HEK293 (cell line): Measurements from ENCODE around the gene DCST2.

Source experiments
- EGR2 ChIP-seq: fragments of 450-650 bp; formaldehyde crosslinking; IDR thresholded peaks from 2 replicates; pipeline ENCODE4 v1.5.1; 2016; ENCODE audit warnings: low read depth, missing biosample characterization, missing genetic modification characterization
- GLI2 ChIP-seq: fragments of 450-650 bp; formaldehyde crosslinking; IDR thresholded peaks from 2 replicates; pipeline ENCODE4; 2017; ENCODE audit warnings: missing biosample characterization, missing genetic modification characterization, low read depth, borderline replicate concordance
- KLF1 ChIP-seq: fragments of 450-650 bp; formaldehyde crosslinking; IDR thresholded peaks from 2 replicates; pipeline ENCODE4 v1.5.1; 2016; ENCODE audit warnings: missing biosample characterization, missing genetic modification characterization
- REPIN1 ChIP-seq: fragments of 450-650 bp; formaldehyde crosslinking; IDR thresholded peaks from 2 replicates; pipeline ENCODE4 v1.5.1; 2017; ENCODE audit warnings: missing biosample characterization, missing genetic modification characterization, low read depth
- SCRT2 ChIP-seq: fragments of 450-650 bp; formaldehyde crosslinking; IDR thresholded peaks from 2 replicates; pipeline ENCODE4 v1.5.1; 2016; ENCODE audit warnings: missing biosample characterization, missing genetic modification characterization
- ZBTB20 ChIP-seq: fragments of 450-650 bp; formaldehyde crosslinking; IDR thresholded peaks from 2 replicates; pipeline ENCODE4 v1.5.1; 2016; ENCODE audit warnings: missing biosample characterization, missing genetic modification characterization
- ZNF114 ChIP-seq: fragments of 450-650 bp; formaldehyde crosslinking; IDR thresholded peaks from 2 replicates; pipeline ENCODE4 v1.5.0; 2017; ENCODE audit warnings: missing biosample characterization, missing genetic modification characterization
- ZNF169 ChIP-seq: fragments of 450-650 bp; formaldehyde crosslinking; IDR thresholded peaks from 2 replicates; pipeline ENCODE4 v1.5.1; 2016; ENCODE audit warnings: missing biosample characterization, missing genetic modification characterization
- ZNF214 ChIP-seq: fragments of 450-650 bp; formaldehyde crosslinking; IDR thresholded peaks from 2 replicates; pipeline ENCODE4 v1.5.1; 2017; ENCODE audit warnings: missing biosample characterization, mild to moderate bottlenecking, missing genetic modification characterization, borderline replicate concordance
- ZNF335 ChIP-seq: fragments of 450-650 bp; formaldehyde crosslinking; conservative IDR thresholded peaks from 2 replicates; pipeline ENCODE4 v1.5.1; 2016; ENCODE audit warnings: missing biosample characterization, missing genetic modification characterization
- ZNF366 ChIP-seq: fragments of 450-650 bp; formaldehyde crosslinking; conservative IDR thresholded peaks from 2 replicates; pipeline ENCODE4 v1.5.1; 2016; ENCODE audit warnings: missing biosample characterization, missing genetic modification characterization
- ZNF394 ChIP-seq: fragments of 450-650 bp; formaldehyde crosslinking; IDR thresholded peaks from 2 replicates; pipeline ENCODE4 v1.5.1; 2016; ENCODE audit warnings: missing biosample characterization, missing genetic modification characterization, mild to moderate bottlenecking, moderate library complexity, borderline replicate concordance
- ZNF473 ChIP-seq: fragments of 450-650 bp; formaldehyde crosslinking; IDR thresholded peaks from 2 replicates; pipeline ENCODE4 v1.5.1; 2017; ENCODE audit warnings: missing biosample characterization, missing genetic modification characterization
- ZNF529 ChIP-seq: fragments of 450-650 bp; formaldehyde crosslinking; IDR thresholded peaks from 2 replicates; pipeline ENCODE4 v1.5.1; 2017; ENCODE audit warnings: missing genetic modification characterization, missing biosample characterization; ENCODE audit not compliant: insufficient replicate concordance
- ZNF544 ChIP-seq: fragments of 450-650 bp; formaldehyde crosslinking; IDR thresholded peaks from 2 replicates; pipeline ENCODE4 v1.5.0; 2017; ENCODE audit warnings: missing biosample characterization, missing genetic modification characterization
- ZNF548 ChIP-seq: fragments of 450-650 bp; formaldehyde crosslinking; IDR thresholded peaks from 2 replicates; pipeline ENCODE4 v1.5.1; 2016; ENCODE audit warnings: missing biosample characterization, missing genetic modification characterization
- ZNF571 ChIP-seq: fragments of 450-650 bp; formaldehyde crosslinking; IDR thresholded peaks from 2 replicates; pipeline ENCODE4 v1.5.0; 2017; ENCODE audit warnings: missing biosample characterization, missing genetic modification characterization
- ZNF596 ChIP-seq: fragments of 450-650 bp; IDR thresholded peaks from 2 replicates; pipeline ENCODE4 v1.5.0; 2018; ENCODE audit warnings: missing biosample characterization, mild to moderate bottlenecking, missing genetic modification characterization, moderate library complexity
- ZNF629 ChIP-seq: fragments of 450-650 bp; formaldehyde crosslinking; IDR thresholded peaks from 2 replicates; pipeline ENCODE4 v1.5.1; 2017; ENCODE audit warnings: missing biosample characterization, missing genetic modification characterization
- ZNF76 ChIP-seq: fragments of 450-650 bp; formaldehyde crosslinking; IDR thresholded peaks from 2 replicates; pipeline ENCODE4; 2016; ENCODE audit warnings: low read depth, missing biosample characterization, missing genetic modification characterization, borderline replicate concordance
- ZNF791 ChIP-seq: fragments of 450-650 bp; formaldehyde crosslinking; IDR thresholded peaks from 2 replicates; pipeline ENCODE4 v1.5.1; 2016; ENCODE audit warnings: missing biosample characterization, missing genetic modification characterization
- ZNF830 ChIP-seq: fragments of 450-650 bp; IDR thresholded peaks from 2 replicates; pipeline ENCODE4 v1.5.0; 2018; ENCODE audit warnings: missing biosample characterization, missing genetic modification characterization, low read depth, mild to moderate bottlenecking, moderate library complexity
- ZNF837 ChIP-seq: fragments of 450-650 bp; formaldehyde crosslinking; IDR thresholded peaks from 2 replicates; pipeline ENCODE4 v1.5.1; 2016; ENCODE audit warnings: missing biosample characterization, missing genetic modification characterization
- ZXDB ChIP-seq: fragments of 450-650 bp; formaldehyde crosslinking; IDR thresholded peaks from 2 replicates; pipeline ENCODE4 v1.5.1; 2016; ENCODE audit warnings: missing biosample characterization, missing genetic modification characterization
- TF ChIP-seq, protein P1 (sequence below): fragments of 450-650 bp; formaldehyde crosslinking; IDR thresholded peaks from 2 replicates; pipeline ENCODE4 v1.5.1; 2016; ENCODE audit warnings: missing biosample characterization, missing genetic modification characterization
- TF ChIP-seq, protein P2 (sequence below): fragments of 450-650 bp; formaldehyde crosslinking; conservative IDR thresholded peaks from 2 replicates; pipeline ENCODE4 v1.5.1; 2016; ENCODE audit warnings: low read depth, missing biosample characterization, missing genetic modification characterization
- TF ChIP-seq, protein P3 (sequence below): fragments of 450-650 bp; formaldehyde crosslinking; IDR thresholded peaks from 2 replicates; pipeline ENCODE4 v1.5.1; 2016; ENCODE audit warnings: missing biosample characterization, missing genetic modification characterization
- TF ChIP-seq, protein P4 (sequence below): fragments of 450-650 bp; formaldehyde crosslinking; IDR thresholded peaks from 2 replicates; pipeline ENCODE4 v1.5.1; 2017; ENCODE audit warnings: missing biosample characterization, missing genetic modification characterization
- TF ChIP-seq, protein P5 (sequence below): fragments of 450-650 bp; IDR thresholded peaks from 2 replicates; pipeline ENCODE4 v1.5.1; 2018; ENCODE audit warnings: missing biosample characterization, mild to moderate bottlenecking, missing genetic modification characterization

DCST2 gene

DNA sequence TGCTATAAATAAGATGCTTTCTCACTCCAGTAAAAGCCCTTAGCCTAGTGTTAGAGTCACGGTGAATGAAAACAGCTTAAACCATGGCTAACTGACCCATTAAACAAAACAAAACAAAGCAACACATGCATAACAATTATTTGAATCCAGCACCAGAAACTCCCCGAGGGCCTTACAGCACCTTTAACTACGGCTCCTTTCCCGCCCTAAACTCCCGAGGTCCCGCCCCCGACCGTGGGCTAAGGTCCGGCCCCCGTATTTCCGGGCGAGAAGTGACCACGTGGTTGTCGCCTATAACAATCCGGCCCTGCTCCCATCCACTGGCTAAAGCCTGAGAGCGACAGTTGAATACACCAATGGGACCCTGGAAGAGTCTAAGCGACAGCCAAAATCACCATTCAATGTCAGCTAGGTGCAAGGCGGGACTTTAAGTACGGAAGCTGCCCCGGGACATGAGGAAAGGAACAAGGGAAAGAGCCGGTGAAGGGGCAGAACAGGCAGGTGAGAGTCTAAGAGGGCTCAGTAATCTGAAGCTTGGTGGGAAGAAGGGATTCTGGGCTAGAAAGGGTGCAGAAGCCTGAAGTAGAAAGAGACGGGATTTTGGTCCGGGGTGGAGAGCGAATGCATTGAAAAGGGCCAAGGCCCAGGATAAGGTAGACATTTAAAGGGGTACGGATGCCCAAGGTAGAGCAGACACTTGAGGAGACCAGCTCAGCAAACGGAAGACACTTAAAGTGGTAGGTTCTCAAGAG is 50.5 kb downstream of the DCST2 start, which contains the start of gene FLAD1 (continued):
- TF ChIP-seq ZNF335 (peak; percentile 86), ZNF629 (peak; percentile 63), ZNF837 (tag by site-specific recombination) (no peak), ZNF571 (tag by site-specific recombination) (no peak), ZNF473 (tag by site-specific recombination) (no peak), REPIN1 (no peak), ZNF214 (tag by site-specific recombination) (no peak), ZNF76 (tag by site-specific recombination) (peak; percentile 86), ZNF548 (tag by site-specific recombination) (no peak), ZNF366 (tag by site-specific recombination) (peak; percentile 98), ZXDB (tag by site-specific recombination) (peak; percentile 93), ZBTB20 (tag by site-specific recombination) (peak; percentile 31; the same call in 1 of the 2 replicates), ZNF394 (tag by site-specific recombination) (peak; percentile 28; the same call in 1 of the 2 replicates), ZNF114 (no peak), ZNF169 (tag by site-specific recombination) (no peak), ZNF544 (tag by site-specific recombination) (no peak), ZNF529 (tag by site-specific recombination) (no peak), ZNF596 (tag by site-specific recombination) (no peak), EGR2 (tag by site-specific recombination) (peak; percentile 84), GLI2 (tag by site-specific recombination) (no peak), ZNF791 (tag by site-specific recombination) (no peak), ZNF830 (no peak), SCRT2 (tag by site-specific recombination) (peak; percentile 50), KLF1 (tag by site-specific recombination) (peak; percentile 36; the same call in 1 of the 2 replicates)
- TF ChIP-seq, protein P1, sequence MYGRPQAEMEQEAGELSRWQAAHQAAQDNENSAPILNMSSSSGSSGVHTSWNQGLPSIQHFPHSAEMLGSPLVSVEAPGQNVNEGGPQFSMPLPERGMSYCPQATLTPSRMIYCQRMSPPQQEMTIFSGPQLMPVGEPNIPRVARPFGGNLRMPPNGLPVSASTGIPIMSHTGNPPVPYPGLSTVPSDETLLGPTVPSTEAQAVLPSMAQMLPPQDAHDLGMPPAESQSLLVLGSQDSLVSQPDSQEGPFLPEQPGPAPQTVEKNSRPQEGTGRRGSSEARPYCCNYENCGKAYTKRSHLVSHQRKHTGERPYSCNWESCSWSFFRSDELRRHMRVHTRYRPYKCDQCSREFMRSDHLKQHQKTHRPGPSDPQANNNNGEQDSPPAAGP (tag by site-specific recombination): peak; percentile 20; the same call in 1 of the 2 replicates
- TF ChIP-seq, protein P2, sequence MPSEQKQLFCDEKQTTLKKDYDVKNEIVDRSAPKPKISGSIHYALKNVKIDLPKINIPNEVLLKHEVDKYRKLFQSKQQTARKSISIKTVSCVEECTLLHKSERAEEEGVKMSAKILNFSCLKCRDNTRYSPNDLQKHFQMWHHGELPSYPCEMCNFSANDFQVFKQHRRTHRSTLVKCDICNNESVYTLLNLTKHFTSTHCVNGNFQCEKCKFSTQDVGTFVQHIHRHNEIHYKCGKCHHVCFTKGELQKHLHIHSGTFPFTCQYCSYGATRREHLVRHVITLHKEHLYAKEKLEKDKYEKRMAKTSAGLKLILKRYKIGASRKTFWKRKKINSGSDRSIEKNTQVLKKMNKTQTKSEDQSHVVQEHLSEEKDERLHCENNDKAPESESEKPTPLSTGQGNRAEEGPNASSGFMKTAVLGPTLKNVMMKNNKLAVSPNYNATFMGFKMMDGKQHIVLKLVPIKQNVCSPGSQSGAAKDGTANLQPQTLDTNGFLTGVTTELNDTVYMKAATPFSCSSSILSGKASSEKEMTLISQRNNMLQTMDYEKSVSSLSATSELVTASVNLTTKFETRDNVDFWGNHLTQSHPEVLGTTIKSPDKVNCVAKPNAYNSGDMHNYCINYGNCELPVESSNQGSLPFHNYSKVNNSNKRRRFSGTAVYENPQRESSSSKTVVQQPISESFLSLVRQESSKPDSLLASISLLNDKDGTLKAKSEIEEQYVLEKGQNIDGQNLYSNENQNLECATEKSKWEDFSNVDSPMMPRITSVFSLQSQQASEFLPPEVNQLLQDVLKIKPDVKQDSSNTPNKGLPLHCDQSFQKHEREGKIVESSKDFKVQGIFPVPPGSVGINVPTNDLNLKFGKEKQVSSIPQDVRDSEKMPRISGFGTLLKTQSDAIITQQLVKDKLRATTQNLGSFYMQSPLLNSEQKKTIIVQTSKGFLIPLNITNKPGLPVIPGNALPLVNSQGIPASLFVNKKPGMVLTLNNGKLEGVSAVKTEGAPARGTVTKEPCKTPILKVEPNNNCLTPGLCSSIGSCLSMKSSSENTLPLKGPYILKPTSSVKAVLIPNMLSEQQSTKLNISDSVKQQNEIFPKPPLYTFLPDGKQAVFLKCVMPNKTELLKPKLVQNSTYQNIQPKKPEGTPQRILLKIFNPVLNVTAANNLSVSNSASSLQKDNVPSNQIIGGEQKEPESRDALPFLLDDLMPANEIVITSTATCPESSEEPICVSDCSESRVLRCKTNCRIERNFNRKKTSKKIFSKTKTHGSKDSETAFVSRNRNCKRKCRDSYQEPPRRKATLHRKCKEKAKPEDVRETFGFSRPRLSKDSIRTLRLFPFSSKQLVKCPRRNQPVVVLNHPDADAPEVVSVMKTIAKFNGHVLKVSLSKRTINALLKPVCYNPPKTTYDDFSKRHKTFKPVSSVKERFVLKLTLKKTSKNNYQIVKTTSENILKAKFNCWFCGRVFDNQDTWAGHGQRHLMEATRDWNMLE (tag by site-specific recombination): peak; percentile 65
- TF ChIP-seq, protein P3, sequence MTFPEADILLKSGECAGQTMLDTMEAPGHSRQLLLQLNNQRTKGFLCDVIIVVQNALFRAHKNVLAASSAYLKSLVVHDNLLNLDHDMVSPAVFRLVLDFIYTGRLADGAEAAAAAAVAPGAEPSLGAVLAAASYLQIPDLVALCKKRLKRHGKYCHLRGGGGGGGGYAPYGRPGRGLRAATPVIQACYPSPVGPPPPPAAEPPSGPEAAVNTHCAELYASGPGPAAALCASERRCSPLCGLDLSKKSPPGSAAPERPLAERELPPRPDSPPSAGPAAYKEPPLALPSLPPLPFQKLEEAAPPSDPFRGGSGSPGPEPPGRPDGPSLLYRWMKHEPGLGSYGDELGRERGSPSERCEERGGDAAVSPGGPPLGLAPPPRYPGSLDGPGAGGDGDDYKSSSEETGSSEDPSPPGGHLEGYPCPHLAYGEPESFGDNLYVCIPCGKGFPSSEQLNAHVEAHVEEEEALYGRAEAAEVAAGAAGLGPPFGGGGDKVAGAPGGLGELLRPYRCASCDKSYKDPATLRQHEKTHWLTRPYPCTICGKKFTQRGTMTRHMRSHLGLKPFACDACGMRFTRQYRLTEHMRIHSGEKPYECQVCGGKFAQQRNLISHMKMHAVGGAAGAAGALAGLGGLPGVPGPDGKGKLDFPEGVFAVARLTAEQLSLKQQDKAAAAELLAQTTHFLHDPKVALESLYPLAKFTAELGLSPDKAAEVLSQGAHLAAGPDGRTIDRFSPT (tag by site-specific recombination): no peak
- TF ChIP-seq, protein P4, sequence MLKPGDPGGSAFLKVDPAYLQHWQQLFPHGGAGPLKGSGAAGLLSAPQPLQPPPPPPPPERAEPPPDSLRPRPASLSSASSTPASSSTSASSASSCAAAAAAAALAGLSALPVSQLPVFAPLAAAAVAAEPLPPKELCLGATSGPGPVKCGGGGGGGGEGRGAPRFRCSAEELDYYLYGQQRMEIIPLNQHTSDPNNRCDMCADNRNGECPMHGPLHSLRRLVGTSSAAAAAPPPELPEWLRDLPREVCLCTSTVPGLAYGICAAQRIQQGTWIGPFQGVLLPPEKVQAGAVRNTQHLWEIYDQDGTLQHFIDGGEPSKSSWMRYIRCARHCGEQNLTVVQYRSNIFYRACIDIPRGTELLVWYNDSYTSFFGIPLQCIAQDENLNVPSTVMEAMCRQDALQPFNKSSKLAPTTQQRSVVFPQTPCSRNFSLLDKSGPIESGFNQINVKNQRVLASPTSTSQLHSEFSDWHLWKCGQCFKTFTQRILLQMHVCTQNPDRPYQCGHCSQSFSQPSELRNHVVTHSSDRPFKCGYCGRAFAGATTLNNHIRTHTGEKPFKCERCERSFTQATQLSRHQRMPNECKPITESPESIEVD (tag by site-specific recombination): no peak
- TF ChIP-seq, protein P5, sequence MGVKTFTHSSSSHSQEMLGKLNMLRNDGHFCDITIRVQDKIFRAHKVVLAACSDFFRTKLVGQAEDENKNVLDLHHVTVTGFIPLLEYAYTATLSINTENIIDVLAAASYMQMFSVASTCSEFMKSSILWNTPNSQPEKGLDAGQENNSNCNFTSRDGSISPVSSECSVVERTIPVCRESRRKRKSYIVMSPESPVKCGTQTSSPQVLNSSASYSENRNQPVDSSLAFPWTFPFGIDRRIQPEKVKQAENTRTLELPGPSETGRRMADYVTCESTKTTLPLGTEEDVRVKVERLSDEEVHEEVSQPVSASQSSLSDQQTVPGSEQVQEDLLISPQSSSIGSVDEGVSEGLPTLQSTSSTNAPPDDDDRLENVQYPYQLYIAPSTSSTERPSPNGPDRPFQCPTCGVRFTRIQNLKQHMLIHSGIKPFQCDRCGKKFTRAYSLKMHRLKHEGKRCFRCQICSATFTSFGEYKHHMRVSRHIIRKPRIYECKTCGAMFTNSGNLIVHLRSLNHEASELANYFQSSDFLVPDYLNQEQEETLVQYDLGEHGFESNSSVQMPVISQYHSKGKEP (tag by site-specific recombination): 0 out of 2 replicates have a peak, but pooled peaks have one; percentile 8
